WTC11 (cell line): ENCODE results near the gene BECN2.

Experiments used
- CTCF ChIP-seq: fragments of 200-600 bp; IDR thresholded peaks from 2 replicates; pipeline ENCODE4 v1.8.0; 2022; ENCODE audit warnings: antibody characterized with exemption
- NR2C2 ChIP-seq: sonication (generic); formaldehyde crosslinking; IDR thresholded peaks from 2 replicates; pipeline ENCODE4 v1.8.0; 2022; ENCODE audit warnings: mild to moderate bottlenecking, missing genetic modification reagents
- NR3C1 ChIP-seq: sonication (generic); formaldehyde crosslinking; conservative IDR thresholded peaks from 2 replicates; pipeline ENCODE4 v1.8.1; 2023; ENCODE audit warnings: low read depth, mild to moderate bottlenecking, missing genetic modification reagents

GRCh38 chr1:242006976-242007375 lies 49.4 kb downstream of the BECN2 start:
- no peak for TF ChIP-seq NR3C1 (CRISPR knock-in tag)
- no peak for TF ChIP-seq CTCF
- TF ChIP-seq NR2C2: no peak
